A549 (cell line): ENCODE results near the gene CNOT3. TPM values are rescaled to one million over a fixed set of nuclear protein-coding genes. Genes with fewer than 3 reads are reported as not detected.

Source experiments
- ATAC-seq, 2 experiments: fragments of 200-7000 bp in 1 of 2; fragments of >200 bp in 1 of 2; cut with Nextera tagmentation in 1 of 2; cut with Tn5 transposase in 1 of 2; 3 replicates each; pipeline versions ENCODE4 v1.8.0 to v1.9.1; 2018 to 2020; ENCODE audit warnings: mild to moderate bottlenecking in 1 of 2, moderate library complexity in 1 of 2
- CTCF ChIA-PET: fragments of 300-600 bp; sonication (Branson Sonifier 250); formaldehyde crosslinking; extraction: SDS; loops from one replicate; lab custom pipeline; 2021; ENCODE audit warnings: antibody characterized with exemption, inconsistent platforms; lab: Yijun Ruan, JAX
- POLR2A ChIA-PET: fragments of 350-600 bp; formaldehyde crosslinking; extraction: SDS; loops from one replicate; lab custom pipeline; 2021; ENCODE audit warnings: antibody characterized with exemption, inconsistent platforms; lab: Yijun Ruan, JAX
- DNase-seq, 2 experiments: peaks; one replicate each; pipeline versions ENCODE4 v3.0.0 to v3.0.0-alpha.2; 2011 to 2016; ENCODE audit warnings: low read depth in 1 of 2, low spot score in 1 of 2
- FAIRE-seq: peaks from 2 replicates; lab custom pipeline; 2011; peaks lifted over from hg19 to GRCh38; lab: Jason Lieb, UNC
- H3K27ac ChIP-seq, 2 experiments: fragments of >200 bp; sonication (Bioruptor Twin); formaldehyde crosslinking; 3 replicates each; pipeline ENCODE4 v1.5.1; 2016 to 2017
- H3K4me1 ChIP-seq: fragments of >200 bp; sonication (Bioruptor Twin); formaldehyde crosslinking; 3 replicates; pipeline ENCODE4 v1.6.1; 2016
- H3K4me2 ChIP-seq: fragments of >200 bp; sonication (Bioruptor Twin); formaldehyde crosslinking; 3 replicates; pipeline ENCODE4 v1.6.1; 2016
- H3K4me3 ChIP-seq: fragments of >200 bp; sonication (Bioruptor Twin); formaldehyde crosslinking; 3 replicates; pipeline ENCODE4 v1.5.1; 2016
- H3K9me3 ChIP-seq: fragments of >200 bp; sonication (Bioruptor Twin); formaldehyde crosslinking; 3 replicates; pipeline ENCODE4 v1.6.1; 2016
- BCL3 ChIP-seq: fragments of >200 bp; sonication (Bioruptor Twin); formaldehyde crosslinking; IDR thresholded peaks from 3 replicates; pipeline ENCODE4 v1.6.1; 2016
- CBX2 ChIP-seq: fragments of 200-600 bp; sonication (generic); IDR thresholded peaks from 2 replicates; pipeline ENCODE4 v1.6.1; 2016; ENCODE audit warnings: low read depth, mild to moderate bottlenecking, borderline replicate concordance
- E2F6 ChIP-seq: IDR thresholded peaks from 2 replicates; pipeline ENCODE4 v1.6.1; 2012; ENCODE audit warnings: low read depth, borderline replicate concordance
- FOSB ChIP-seq: fragments of 250-450 bp; sonication (Bioruptor Pico); IDR thresholded peaks from 2 replicates; pipeline ENCODE4 v1.5.0; 2020; ENCODE audit warnings: mild to moderate bottlenecking, moderate library complexity
- HDAC2 ChIP-seq: fragments of 200-600 bp; sonication (generic); IDR thresholded peaks from 2 replicates; pipeline ENCODE4 v1.6.1; 2016
- HES2 ChIP-seq: fragments of >200 bp; sonication (Bioruptor Twin); formaldehyde crosslinking; IDR thresholded peaks from 2 replicates; pipeline ENCODE4 v1.6.1; 2016
- HEYL ChIP-seq: fragments of 250-450 bp; sonication (Bioruptor Pico); IDR thresholded peaks from 2 replicates; pipeline ENCODE4 v1.8.0; 2021; ENCODE audit warnings: mild to moderate bottlenecking, moderate library complexity
- HMGXB4 ChIP-seq: fragments of 250-450 bp; sonication (Bioruptor Pico); IDR thresholded peaks from 2 replicates; pipeline ENCODE4 v1.5.0; 2021; ENCODE audit warnings: mild to moderate bottlenecking, moderate library complexity, borderline replicate concordance
- HOXA7 ChIP-seq: fragments of 250-450 bp; sonication (Bioruptor Pico); IDR thresholded peaks from 2 replicates; pipeline ENCODE4 v1.5.0; 2020; ENCODE audit warnings: mild to moderate bottlenecking, moderate library complexity
- JUNB ChIP-seq: fragments of >200 bp; sonication (Bioruptor Twin); formaldehyde crosslinking; IDR thresholded peaks from 2 replicates; pipeline ENCODE4 v1.6.1; 2016
- KDM1A ChIP-seq: fragments of 200-600 bp; sonication (generic); IDR thresholded peaks from 2 replicates; pipeline ENCODE4 v1.6.1; 2016; ENCODE audit warnings: low read depth, mild to moderate bottlenecking
- KDM5A ChIP-seq: fragments of 200-600 bp; sonication (generic); IDR thresholded peaks from 2 replicates; pipeline ENCODE4 v1.6.1; 2016; ENCODE audit warnings: antibody characterized with exemption, mild to moderate bottlenecking
- MAFK ChIP-seq: fragments of 450-650 bp; IDR thresholded peaks from 2 replicates; pipeline ENCODE4 v1.6.1; 2014; ENCODE audit not compliant: partially characterized antibody
- MYC ChIP-seq: IDR thresholded peaks from 2 replicates; pipeline ENCODE4 v1.6.1; 2012; ENCODE audit warnings: mild to moderate bottlenecking, inconsistent platforms, low read length, improper control_type of control experiment, borderline replicate concordance
- NPAS2 ChIP-seq: fragments of 250-450 bp; sonication (Bioruptor Pico); IDR thresholded peaks from 2 replicates; pipeline ENCODE4 v1.8.0; 2022; ENCODE audit warnings: mild to moderate bottlenecking, moderate library complexity, borderline replicate concordance
- NR3C1 ChIP-seq: fragments of >200 bp; sonication (Bioruptor Twin); formaldehyde crosslinking; IDR thresholded peaks from 3 replicates; pipeline ENCODE4 v1.6.1; 2017
- PBX3 ChIP-seq: IDR thresholded peaks from 2 replicates; pipeline ENCODE4 v1.6.1; 2012
- PHF8 ChIP-seq: fragments of 200-600 bp; sonication (generic); IDR thresholded peaks from 2 replicates; pipeline ENCODE4 v1.6.1; 2016; ENCODE audit warnings: low read depth, mild to moderate bottlenecking, antibody characterized with exemption, moderate library complexity, borderline replicate concordance
- POLR2A ChIP-seq: IDR thresholded peaks from 2 replicates; pipeline ENCODE4 v1.6.1; 2012; ENCODE audit warnings: mild to moderate bottlenecking, low read length
- POLR2AphosphoS2 ChIP-seq: conservative IDR thresholded peaks from 2 replicates; pipeline ENCODE4 v1.6.1; 2012; ENCODE audit warnings: low read length, improper control_type of control experiment, inconsistent platforms
- RARB ChIP-seq: fragments of 250-450 bp; sonication (Bioruptor Pico); IDR thresholded peaks from 2 replicates; pipeline ENCODE4 v1.8.0; 2021; ENCODE audit warnings: mild to moderate bottlenecking, moderate library complexity
- SREBF2 ChIP-seq: fragments of 450-650 bp; IDR thresholded peaks from 2 replicates; pipeline ENCODE4 v1.6.1; 2014; ENCODE audit warnings: mild to moderate bottlenecking, moderate library complexity
- TP53 ChIP-seq: fragments of 250-450 bp; sonication (Bioruptor Pico); IDR thresholded peaks from 2 replicates; pipeline ENCODE4 v1.5.0; 2021; ENCODE audit warnings: mild to moderate bottlenecking, moderate library complexity
- ZNF302 ChIP-seq: fragments of 250-450 bp; sonication (Bioruptor Pico); IDR thresholded peaks from 2 replicates; pipeline ENCODE4 v1.9.0; 2021; ENCODE audit warnings: inconsistent platforms, mild to moderate bottlenecking, moderate library complexity
- WGBS: methylation state at CpG from one replicate; pipeline ENCODE4 v1.1.6; 2017; ENCODE audit errors: missing lambda C conversion rate; 5-methylcytosine and 5-hydroxymethylcytosine counted together
- polyA plus RNA-seq, 4 experiments: library from polyadenylated mRNA; depleted of rRNA in 3 of 4; stranded (reverse); fragments of >200 nt; fragmentation: RNase III in 1 of 4; extraction: RNeasy Plus Mini Kit Qiagen cat#74134 plus additional on column Dnase treatment in 1 of 4; gene quantifications; 2 replicates in 3 of 4; 3 replicates in 1 of 4; pipeline ENCODE4 v1.2.3, GENCODE V29; 2011 to 2017

Gene CNOT3
- polyA plus RNA-seq, 2 of the 4 experiments (the other 2 are of a cell fraction): 24.9 to 59.2 TPM

- no peaks in the 10 kb centered on the region for H3K9me3 ChIP-seq
- FAIRE-seq: no peak
- H3K4me2 ChIP-seq: no peak overlapping the region
- ATAC-seq: no peak
- 95% methylated on average over 19 of the region's 19 CpGs for WGBS
- no peak overlapping the region for H3K4me3 ChIP-seq
- CTCF ChIA-PET: interaction anchor here (1.2 to 2.4 kb wide), 3 partner anchors 12 to 18 kb away, joined by 3 to 8 read pairs (median 4); partner anchors contain the start of gene CNOT3
- H3K27ac ChIP-seq: no peak overlapping the region
- no peak for TF ChIP-seq RARB
- TF ChIP-seq E2F6: no peak
- TF ChIP-seq MAFK: no peak
- TF ChIP-seq TP53 (CRISPR knock-in tag): no peak
- TF ChIP-seq HES2: no peak
- no peak for TF ChIP-seq HMGXB4 (CRISPR knock-in tag)
- no peak for TF ChIP-seq CBX2
- no peak for TF ChIP-seq PBX3
- TF ChIP-seq JUNB: no peak
- no peak for TF ChIP-seq HOXA7
- no peak for TF ChIP-seq FOSB (CRISPR knock-in tag)
- TF ChIP-seq POLR2AphosphoS2: no peak; the same call in 1 of the 2 replicates
- TF ChIP-seq, all 56 proteins: peak for 0
- no peak for DNase-seq
- H3K4me1 ChIP-seq: peaks cover 13% of the 10 kb centered on the region
- POLR2A ChIA-PET: interaction anchor here (2.1 kb wide), 1 partner anchor 18 kb away, joined by 14 read pairs; the partner anchor contains the start of gene CNOT3
These were observed 18.1 kb downstream of the CNOT3 start for GRCh38 chr19:54155694-54156093.

GRCh38 chr19:54156490-54156889 lies 18.9 kb downstream of the CNOT3 start:
- Histone ChIP-seq H3K4me2 (no peak overlapping the region), H3K4me3 (no peak overlapping the region), H3K9me3 (no peaks in the 10 kb centered on the region)
- FAIRE-seq: no peak
- POLR2A ChIA-PET: interaction anchor here (2.1 kb wide), 1 partner anchor 19 kb away, joined by 14 read pairs; the partner anchor contains the start of gene CNOT3
- WGBS: 85% methylated on average over 11 of the region's 11 CpGs
- CTCF ChIA-PET: interaction anchor here (1.2 to 2.4 kb wide), 3 partner anchors 12 to 18 kb away, joined by 3 to 8 read pairs (median 4); partner anchors contain the start of gene CNOT3
- no peak for DNase-seq
- TF ChIP-seq ZNF302 (CRISPR knock-in tag) (no peak), NR3C1 (no peak), CBX2 (no peak), NPAS2 (CRISPR knock-in tag) (no peak), PBX3 (no peak), POLR2AphosphoS2 (no peak), BCL3 (no peak), HEYL (CRISPR knock-in tag) (no peak), MYC (no peak), HDAC2 (no peak), PHF8 (no peak), KDM5A (no peak), KDM1A (no peak), HES2 (no peak), POLR2A (no peak), SREBF2 (no peak)
- TF ChIP-seq, all 56 proteins: peak for 0
- Histone ChIP-seq H3K27ac (no peak overlapping the region), H3K4me1 (peaks cover 16% of the 10 kb centered on the region)
- ATAC-seq: no peak
